GM21390 (cell line): ENCODE measurements around the gene WNT6.
"Not testable (repeated sequence)": the region's sequence is repeated elsewhere in the genome, so short reads cannot be mapped to it uniquely, and the experiment has no call there.

Source experiments
- ATAC-seq: cut with Tn5 transposase; IDR thresholded peaks from one replicate; pipeline ENCODE4 v1.9.1; 2021; ENCODE audit not compliant: unreplicated experiment

Gene WNT6

DNA sequence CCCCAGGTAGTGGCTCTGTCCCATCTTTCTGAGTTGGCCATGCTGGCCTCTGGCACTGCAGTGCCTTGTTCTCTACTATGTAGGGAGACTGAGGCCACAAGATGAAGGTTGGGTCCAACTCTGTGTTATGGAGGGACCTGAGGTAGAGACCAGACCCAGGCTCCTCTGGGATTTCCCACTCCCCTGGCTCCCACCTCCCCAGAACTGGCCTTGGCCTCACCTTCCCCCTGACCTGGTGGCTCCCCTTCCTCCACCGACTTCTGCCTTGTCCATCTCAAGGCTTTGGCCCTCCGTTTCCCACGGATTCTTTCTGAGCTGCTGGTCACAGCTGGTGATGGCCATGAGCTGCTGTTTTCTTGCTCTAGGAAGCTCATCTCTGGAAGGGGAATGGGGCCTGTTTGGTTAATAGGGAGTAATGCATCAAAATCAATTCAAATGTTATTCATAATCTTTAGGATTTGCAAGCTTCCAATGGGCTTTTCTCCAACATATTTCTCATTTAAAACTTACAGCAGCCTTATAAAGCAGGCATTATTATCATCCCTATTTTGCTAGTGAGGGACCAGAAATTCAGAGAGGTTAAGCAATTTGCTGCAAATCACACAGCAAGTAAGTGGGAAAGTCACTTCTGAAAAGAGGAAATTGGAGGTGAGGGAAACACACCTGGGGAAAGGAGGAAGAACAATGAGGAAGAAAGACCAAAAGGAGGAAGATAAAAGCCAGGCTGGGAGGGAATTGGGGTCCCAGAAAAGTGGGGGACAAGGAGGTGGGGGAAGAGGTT is 28.9 kb upstream of the WNT6 start:
- no peak for ATAC-seq

GRCh38 chr2:218831378-218831990 is 28.1 kb upstream of the WNT6 start, which contains the start of gene PRKAG3:
TSS of gene PRKAG3 (minus strand) at chr2:218831803.
- ATAC-seq: no peak

DNA sequence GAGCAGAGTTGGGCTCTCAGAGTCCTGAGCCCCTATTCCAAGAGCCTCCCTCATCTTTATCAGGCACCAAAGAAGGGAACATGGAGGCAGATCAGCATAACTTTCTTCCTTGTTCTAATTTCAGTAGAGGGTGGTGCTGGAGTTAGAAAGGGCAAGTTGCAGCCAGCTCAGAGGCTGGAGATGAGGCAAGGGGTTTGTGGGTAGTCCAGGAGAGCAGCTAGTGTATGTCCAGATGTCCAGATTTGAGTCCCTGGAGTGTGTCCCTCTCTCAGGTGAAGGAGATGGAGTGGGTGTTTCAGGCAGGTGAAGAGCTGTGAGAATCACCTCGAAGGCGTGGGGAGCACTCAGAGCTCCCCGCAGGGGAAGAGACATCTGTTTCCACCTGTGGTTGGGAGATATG is 27.5 kb upstream of the WNT6 start:
- ATAC-seq: no peak

- no peak for ATAC-seq
Observed at GRCh38 chr2:218832520-218832919, 27.1 kb upstream of the WNT6 start.

DNA sequence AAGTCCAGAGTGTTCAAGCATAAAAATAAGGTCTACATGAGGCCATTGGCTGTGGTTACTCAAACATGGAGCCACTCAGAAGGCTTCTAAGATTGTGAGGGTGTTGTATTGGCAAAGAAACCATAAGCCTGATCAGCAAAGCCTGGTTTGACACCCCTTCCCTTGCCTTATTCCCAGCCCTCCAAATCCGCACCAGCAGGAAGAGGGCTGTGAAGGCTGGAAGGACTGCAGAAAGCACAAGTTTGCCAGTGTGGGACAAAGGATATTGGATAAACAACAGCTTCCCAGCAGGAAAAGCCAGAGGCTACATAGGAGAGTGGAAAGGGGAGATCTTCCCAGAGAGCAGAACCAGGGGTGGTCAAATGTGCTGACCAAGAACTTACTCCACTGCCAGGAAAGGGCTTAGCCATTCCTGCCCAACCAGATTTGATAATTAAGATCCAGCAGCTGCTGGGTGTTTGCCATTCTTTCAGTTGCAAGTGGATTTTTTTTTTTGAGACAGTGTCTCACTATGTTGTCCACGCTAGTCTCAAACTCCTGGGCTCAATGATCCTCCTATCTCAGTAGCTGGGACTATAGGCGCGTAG is 26.5 kb upstream of the WNT6 start:
- ATAC-seq: no peak

DNA sequence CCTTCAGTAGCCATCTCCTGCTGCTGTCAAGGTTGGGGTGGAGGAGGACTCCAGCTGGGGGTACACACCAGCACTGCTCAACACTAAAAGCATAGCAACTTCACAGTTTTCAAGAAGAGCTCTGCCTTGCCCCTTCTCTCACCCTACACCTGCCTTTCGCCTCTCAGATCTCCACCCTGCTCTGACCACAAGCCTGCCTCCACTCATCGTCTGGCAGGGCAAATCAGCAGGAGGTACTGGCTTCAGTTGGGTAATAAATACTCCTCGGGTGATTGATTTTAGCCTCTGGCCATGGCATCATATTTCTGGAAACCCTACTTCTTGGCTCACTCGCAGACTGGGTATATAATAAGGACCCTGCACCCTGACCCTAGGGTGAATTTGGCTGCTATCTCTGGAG is 24.9 kb upstream of the WNT6 start:
- no peak for ATAC-seq

DNA sequence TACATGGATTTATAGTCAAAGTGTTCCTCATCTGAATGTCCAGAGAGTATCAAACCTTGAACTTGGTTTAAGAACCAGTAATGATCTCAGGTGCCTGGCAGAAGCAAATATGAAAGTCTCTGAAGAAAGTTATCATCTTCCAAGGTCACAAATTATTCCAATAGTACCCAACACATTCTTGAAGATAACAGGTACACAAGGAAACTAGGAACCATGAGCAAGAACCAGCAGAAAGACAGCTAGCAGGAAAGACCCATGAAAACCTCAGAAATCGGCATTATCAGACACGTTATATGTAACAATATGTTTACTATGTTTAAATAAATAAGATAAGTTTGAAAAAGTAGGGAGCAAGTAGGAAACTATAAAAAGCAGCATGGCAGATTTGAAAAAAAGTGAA is 22.1 kb upstream of the WNT6 start:
- ATAC-seq: no peak

DNA sequence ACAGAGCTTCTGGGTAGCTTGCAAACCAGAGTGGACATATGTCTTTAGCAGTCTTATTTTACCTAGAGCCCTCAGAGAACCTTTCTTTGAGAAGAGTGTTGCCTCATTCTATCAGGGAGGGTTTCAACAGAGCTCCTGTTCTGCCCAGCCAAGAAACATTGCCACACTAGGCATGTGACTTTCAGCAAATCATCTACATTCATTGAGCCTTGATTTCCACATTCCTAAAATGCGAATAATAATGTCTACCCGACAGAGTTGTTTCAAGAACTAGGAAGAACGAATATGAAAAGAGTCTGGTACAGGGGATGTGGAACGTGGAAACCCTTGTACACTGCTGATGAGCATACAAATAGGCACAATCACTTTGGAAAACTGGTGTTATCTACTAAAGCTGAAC is 20.2 kb upstream of the WNT6 start:
- ATAC-seq: no peak

DNA sequence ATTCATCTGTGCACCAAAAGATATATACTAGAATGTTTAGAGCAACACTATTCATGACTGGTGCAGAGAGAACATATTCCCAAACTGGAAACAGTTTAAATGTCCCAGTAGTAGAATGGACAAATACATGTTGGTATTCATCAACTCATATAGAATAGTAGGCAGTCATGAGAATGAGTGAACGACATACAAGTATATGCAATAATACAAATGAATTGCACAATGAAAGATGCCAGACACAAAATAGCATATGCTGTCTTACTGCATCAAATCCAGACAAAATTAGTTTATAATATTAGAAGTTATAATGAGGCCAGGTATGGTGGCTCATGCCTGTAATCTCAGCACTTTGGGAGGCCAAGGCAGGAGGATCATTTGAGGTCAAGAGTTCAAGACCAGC is 19.7 kb upstream of the WNT6 start:
- ATAC-seq: no peak

- ATAC-seq: not testable (repeated sequence)
Observed at GRCh38 chr2:218844334-218844733, 15.3 kb upstream of the WNT6 start.

DNA sequence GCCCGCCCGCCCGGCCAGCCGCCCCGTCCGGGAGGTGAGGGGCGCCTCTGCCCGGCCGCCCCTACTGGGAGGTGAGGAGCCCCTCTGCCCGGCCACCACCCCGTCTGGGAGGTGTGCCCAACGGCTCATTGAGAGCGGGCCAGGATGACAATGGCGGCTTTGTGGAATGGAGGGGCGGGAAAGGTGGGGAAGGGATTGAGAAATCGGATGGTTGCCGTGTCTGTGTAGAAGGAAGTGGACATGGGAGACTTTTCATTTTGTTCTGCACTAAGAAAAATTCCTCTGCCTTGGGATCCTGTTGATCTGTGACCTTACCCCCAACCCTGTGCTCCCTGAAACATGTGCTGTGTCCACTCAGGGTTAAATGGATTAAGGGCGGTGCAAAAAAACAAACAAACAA is 12.6 kb upstream of the WNT6 start:
- not testable (repeated sequence) for ATAC-seq

GRCh38 chr2:218849721-218850120 is 9.9 kb upstream of the WNT6 start:
- no peak for ATAC-seq

DNA sequence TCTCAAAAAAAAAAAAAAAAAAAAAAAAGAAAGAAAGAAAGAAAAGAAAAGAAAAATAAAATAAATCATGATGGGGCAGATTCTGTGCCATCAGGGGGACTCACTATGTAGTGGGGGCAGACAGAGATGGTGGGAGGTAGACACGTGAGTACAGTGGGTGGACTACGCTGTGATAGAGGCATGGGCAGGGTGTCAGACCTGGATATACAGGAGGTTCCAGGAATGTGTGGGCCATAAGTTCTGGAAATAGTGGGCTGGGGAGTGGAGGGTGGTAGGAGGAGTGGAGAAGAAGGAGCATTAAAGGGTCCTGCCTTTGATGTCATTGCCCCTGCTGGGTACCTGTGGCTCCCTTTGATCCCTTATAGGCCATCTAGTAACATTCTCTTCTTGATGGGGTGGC is 8.8 kb upstream of the WNT6 start:
- no peak for ATAC-seq

DNA sequence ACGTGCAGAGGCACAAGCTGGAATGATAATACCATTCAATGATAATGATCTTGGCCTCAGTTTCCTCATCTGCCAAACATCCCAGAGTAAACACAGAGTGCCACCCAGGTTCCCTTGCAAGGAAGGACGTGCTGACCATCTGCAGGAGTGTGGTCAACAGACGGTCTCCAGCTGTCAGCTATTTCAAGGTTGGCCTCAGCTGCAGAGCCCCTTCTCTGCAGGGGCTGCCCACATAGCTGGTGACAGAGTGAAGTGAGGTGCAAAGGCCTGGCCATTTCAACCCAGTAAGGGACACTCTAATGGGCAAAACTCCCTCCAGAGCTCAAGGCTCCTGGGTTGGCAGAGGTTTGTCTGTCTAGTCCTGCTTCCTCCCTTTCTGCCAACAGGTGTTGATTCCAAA is 8.3 kb upstream of the WNT6 start:
- no peak for ATAC-seq

DNA sequence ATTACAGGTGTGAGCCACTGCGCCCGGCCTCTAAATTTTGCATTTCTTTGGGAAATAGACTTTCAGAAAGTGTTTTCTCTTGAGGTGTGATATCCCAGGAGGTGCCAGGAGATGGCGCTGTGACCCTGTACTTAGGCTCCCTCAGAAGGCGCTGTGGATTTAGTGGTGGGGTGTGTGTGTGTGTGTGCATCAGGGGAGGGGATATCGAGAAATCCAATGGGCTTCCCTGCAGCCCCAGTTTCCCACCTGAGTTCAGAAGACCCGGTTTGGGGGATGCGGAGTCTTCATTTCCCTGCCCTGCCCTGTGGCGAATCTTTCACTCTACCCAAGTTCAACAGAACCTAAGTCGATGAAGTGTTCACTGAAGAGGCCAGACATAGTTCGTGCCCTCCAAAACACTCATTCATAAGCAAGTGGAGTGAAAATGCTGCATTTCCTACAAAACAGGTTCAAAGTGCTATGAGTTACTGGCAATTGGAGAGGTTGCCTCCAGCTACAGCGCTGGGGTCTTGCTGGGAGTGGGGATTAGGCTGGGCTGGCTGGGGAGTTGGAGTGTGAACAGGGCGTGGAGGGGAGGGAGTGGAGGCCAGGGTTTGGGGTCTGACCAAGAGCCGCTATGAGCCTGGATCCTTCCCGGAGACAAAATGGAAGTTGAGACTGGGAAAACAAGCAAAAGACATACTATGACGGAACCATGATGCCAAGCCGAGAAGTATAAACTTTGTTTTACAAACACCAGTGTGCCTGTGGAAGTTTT is 6.5 kb upstream of the WNT6 start:
- ATAC-seq: no peak

- no peak for ATAC-seq
Observed at GRCh38 chr2:218853766-218854165, 5.8 kb upstream of the WNT6 start.

DNA sequence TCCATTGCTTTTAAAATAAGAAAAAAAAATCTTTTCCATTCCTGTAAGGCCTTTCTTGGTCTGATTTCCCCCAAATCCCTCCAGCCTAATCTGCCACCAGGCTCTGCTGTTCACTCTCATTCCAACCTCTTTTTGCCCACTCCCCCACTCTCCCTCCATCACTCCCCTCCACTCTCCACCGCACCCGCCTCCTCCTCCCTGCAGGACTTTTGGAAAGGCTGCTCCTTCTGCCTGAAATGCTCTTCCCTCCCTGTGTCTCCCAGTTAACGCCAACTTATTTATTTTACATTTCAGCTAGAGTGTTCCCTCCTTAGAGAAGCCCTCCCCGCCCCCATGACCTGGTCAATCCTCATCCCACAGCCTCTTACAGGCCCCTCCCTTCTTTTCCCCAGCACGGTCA is 4.7 kb upstream of the WNT6 start:
- ATAC-seq: no peak

- no peak for ATAC-seq
Observed at GRCh38 chr2:218855305-218856166, 4.1 kb upstream of the WNT6 start.

DNA sequence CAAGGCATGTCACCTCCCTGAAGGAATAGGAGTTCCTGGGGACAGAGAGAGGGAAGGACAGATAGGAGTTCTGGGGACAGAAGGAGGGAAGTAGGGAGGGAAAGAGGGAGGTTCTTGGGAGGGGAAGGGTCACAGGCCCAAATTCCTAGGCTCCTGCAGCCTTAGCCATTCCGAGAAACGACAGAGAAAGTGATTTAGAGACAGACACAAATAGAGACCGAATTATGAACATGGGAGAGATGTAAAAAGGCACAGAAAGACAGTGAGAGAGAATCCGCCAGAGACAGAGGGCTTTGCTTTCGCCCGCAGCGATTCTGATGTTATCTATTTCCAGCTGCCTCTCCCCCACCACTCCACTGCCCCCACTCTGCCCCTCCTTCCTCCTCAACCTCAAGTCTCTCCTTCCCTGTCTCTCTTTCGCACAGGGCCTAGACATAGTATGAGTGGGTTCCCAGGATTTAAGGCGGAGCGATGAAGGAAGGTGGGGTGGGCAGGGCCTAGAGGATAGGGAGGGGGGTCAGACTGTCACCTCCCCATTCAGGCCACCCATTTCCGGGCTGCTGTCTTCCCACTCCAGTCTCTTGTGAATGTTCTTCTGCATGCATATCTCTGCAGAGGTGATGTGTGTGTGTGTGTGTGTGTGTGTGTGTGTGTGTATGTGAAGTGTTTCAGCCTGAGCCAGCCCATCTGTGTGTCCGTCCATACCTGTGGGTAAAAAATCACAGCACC is 3.3 kb upstream of the WNT6 start:
- no peak for ATAC-seq

DNA sequence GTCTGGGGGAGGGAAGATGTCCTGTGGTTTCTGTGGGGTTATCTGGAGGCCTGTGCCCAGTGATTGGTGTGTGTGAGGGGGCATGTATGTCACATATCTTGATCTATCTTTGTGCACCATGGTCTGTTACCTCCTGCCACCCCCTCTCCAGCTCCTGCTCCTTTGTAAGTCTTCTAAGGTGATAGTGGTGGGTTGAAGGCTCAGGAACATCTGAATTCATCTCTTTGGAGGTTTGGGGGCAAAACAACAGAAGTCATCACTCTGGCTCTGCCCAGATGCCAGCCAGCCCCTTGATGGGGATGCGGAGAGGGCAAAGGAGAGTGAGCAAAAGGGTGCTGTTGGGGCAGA is 2.7 kb upstream of the WNT6 start:
- no peak for ATAC-seq
